SK-N-SH treated with all-trans-retinoic acid at 6 μM for 48 hours (cell line): ENCODE data around the gene FGF23.
A peak's percentile ranks its signal among the peaks of the same experiment; 100 is the strongest.

Experiments
- ATAC-seq: fragments of 200-7000 bp; cut with Tn5 transposase; 3 replicates; pipeline ENCODE4 v1.9.1; 2020; ENCODE audit warnings: mild to moderate bottlenecking, moderate library complexity
- ARNTL ChIP-seq: fragments of 450-650 bp; formaldehyde crosslinking; IDR thresholded peaks from 2 replicates; pipeline ENCODE4 v1.5.0; 2020; ENCODE audit warnings: low read depth, mild to moderate bottlenecking, moderate library complexity, borderline replicate concordance
- BACH2 ChIP-seq: fragments of 250-450 bp; sonication (Bioruptor Pico); IDR thresholded peaks from 2 replicates; pipeline ENCODE4 v1.9.0; 2021; ENCODE audit warnings: mild to moderate bottlenecking, borderline replicate concordance
- CSDC2 ChIP-seq: fragments of 250-450 bp; sonication (Bioruptor Pico); IDR thresholded peaks from 2 replicates; pipeline ENCODE4 v1.5.0; 2020; ENCODE audit warnings: mild to moderate bottlenecking, moderate library complexity
- ESRRG ChIP-seq: fragments of 250-450 bp; sonication (Bioruptor Pico); IDR thresholded peaks from 2 replicates; pipeline ENCODE4 v1.6.1; 2021; ENCODE audit warnings: mild to moderate bottlenecking
- GLIS3 ChIP-seq: fragments of 250-450 bp; sonication (Bioruptor Pico); IDR thresholded peaks from 2 replicates; pipeline ENCODE4 v1.5.0; 2020; ENCODE audit warnings: mild to moderate bottlenecking, moderate library complexity
- ISL1 ChIP-seq: fragments of 250-450 bp; sonication (Bioruptor Pico); IDR thresholded peaks from 2 replicates; pipeline ENCODE4 v2.1.2; 2022; ENCODE audit warnings: mild to moderate bottlenecking, moderate library complexity
- OSR1 ChIP-seq: fragments of 250-450 bp; sonication (Bioruptor Pico); IDR thresholded peaks from 2 replicates; pipeline ENCODE4 v1.8.0; 2022; ENCODE audit warnings: moderate library complexity, mild to moderate bottlenecking, inconsistent platforms
- PPARA ChIP-seq: fragments of 250-450 bp; sonication (Bioruptor Pico); IDR thresholded peaks from 2 replicates; pipeline ENCODE4 v1.5.0; 2020; ENCODE audit warnings: mild to moderate bottlenecking, borderline replicate concordance
- RARB ChIP-seq: fragments of 250-450 bp; sonication (Bioruptor Pico); IDR thresholded peaks from 2 replicates; pipeline ENCODE4 v1.8.0; 2021; ENCODE audit warnings: mild to moderate bottlenecking, moderate library complexity
- TCF4 ChIP-seq: fragments of 250-450 bp; sonication (Bioruptor Pico); IDR thresholded peaks from 2 replicates; pipeline ENCODE4 v1.8.0; 2021; ENCODE audit warnings: mild to moderate bottlenecking, moderate library complexity, borderline replicate concordance
- TOX ChIP-seq: fragments of 250-450 bp; sonication (Bioruptor Pico); IDR thresholded peaks from 2 replicates; pipeline ENCODE4 v1.8.0; 2021; ENCODE audit warnings: mild to moderate bottlenecking, moderate library complexity, borderline replicate concordance
- ZC3H10 ChIP-seq: fragments of 250-450 bp; sonication (Bioruptor Pico); IDR thresholded peaks from 2 replicates; pipeline ENCODE4 v1.5.1; 2021; ENCODE audit warnings: mild to moderate bottlenecking, moderate library complexity
- ZFP3 ChIP-seq: fragments of 250-450 bp; sonication (Bioruptor Pico); IDR thresholded peaks from 2 replicates; pipeline ENCODE4 v1.5.0; 2020; ENCODE audit warnings: mild to moderate bottlenecking, moderate library complexity
- ZFP30 ChIP-seq: fragments of 450-650 bp; formaldehyde crosslinking; IDR thresholded peaks from 2 replicates; pipeline ENCODE4 v1.5.0; 2022; ENCODE audit warnings: mild to moderate bottlenecking, moderate library complexity
- ZNF70 ChIP-seq: fragments of 450-650 bp; formaldehyde crosslinking; IDR thresholded peaks from 2 replicates; pipeline ENCODE4 v1.5.0; 2020; ENCODE audit warnings: mild to moderate bottlenecking, moderate library complexity
- ZNF8 ChIP-seq: fragments of 450-650 bp; formaldehyde crosslinking; IDR thresholded peaks from 2 replicates; pipeline ENCODE4 v1.5.0; 2020; ENCODE audit warnings: mild to moderate bottlenecking, moderate library complexity
- TF ChIP-seq, protein P1 (sequence below): fragments of 250-450 bp; sonication (Bioruptor Pico); IDR thresholded peaks from 2 replicates; pipeline ENCODE4 v1.5.1; 2020; ENCODE audit warnings: low read depth, mild to moderate bottlenecking, moderate library complexity
- TF ChIP-seq, protein P2 (sequence below): fragments of 250-450 bp; sonication (Bioruptor Pico); IDR thresholded peaks from 2 replicates; pipeline ENCODE4 v1.5.1; 2021; ENCODE audit warnings: mild to moderate bottlenecking, moderate library complexity
- TF ChIP-seq, protein P3 (sequence below): fragments of 250-450 bp; sonication (Bioruptor Pico); IDR thresholded peaks from 2 replicates; pipeline ENCODE4 v1.8.0; 2021; ENCODE audit warnings: low read depth, mild to moderate bottlenecking, moderate library complexity, borderline replicate concordance
- TF ChIP-seq, protein P4 (sequence below): fragments of 250-450 bp; sonication (Bioruptor Pico); IDR thresholded peaks from 2 replicates; pipeline ENCODE4 v1.8.0; 2020; ENCODE audit warnings: mild to moderate bottlenecking, moderate library complexity, borderline replicate concordance
- TF ChIP-seq, protein P5 (sequence below): fragments of 250-450 bp; sonication (Bioruptor Pico); IDR thresholded peaks from 2 replicates; pipeline ENCODE4 v1.5.0; 2020; ENCODE audit warnings: mild to moderate bottlenecking, moderate library complexity

The FGF23 gene

DNA sequence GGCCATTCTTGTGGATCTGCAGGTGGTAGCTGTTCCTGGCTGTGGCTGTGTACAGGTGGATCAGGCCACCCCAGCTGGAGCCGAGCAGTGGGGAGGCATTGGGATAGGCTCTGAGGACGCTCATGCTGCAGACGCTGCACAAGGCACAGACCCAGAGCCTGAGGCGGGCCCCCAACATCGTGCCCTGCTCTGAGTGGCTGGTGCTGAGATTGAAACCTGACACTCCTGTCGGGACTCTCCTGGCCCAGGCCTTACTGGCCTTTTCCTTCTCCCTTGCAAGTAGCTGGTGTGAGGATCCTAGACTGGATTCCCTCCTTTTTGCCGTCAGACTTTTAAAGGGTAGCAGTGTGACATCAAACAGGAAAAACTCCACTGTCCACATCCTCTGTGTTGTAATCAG lies at the start of gene FGF23:
TSS of gene FGF23 (minus strand) at position 308 of the 400 bp plus-strand sequence. CDS start at position 178, 130 bp downstream.
- TF ChIP-seq ZFP30, result no peak
- TF ChIP-seq, protein P1, sequence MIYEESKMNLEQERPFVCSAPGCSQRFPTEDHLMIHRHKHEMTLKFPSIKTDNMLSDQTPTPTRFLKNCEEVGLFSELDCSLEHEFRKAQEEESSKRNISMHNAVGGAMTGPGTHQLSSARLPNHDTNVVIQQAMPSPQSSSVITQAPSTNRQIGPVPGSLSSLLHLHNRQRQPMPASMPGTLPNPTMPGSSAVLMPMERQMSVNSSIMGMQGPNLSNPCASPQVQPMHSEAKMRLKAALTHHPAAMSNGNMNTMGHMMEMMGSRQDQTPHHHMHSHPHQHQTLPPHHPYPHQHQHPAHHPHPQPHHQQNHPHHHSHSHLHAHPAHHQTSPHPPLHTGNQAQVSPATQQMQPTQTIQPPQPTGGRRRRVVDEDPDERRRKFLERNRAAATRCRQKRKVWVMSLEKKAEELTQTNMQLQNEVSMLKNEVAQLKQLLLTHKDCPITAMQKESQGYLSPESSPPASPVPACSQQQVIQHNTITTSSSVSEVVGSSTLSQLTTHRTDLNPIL (CRISPR knock-in tag), result no peak
- no peak for TF ChIP-seq GLIS3 (CRISPR knock-in tag)
- TF ChIP-seq ESRRG, result no peak
- TF ChIP-seq ZFP3 (CRISPR knock-in tag), result no peak
- TF ChIP-seq BACH2 (CRISPR knock-in tag), result no peak
- TF ChIP-seq, protein P2, sequence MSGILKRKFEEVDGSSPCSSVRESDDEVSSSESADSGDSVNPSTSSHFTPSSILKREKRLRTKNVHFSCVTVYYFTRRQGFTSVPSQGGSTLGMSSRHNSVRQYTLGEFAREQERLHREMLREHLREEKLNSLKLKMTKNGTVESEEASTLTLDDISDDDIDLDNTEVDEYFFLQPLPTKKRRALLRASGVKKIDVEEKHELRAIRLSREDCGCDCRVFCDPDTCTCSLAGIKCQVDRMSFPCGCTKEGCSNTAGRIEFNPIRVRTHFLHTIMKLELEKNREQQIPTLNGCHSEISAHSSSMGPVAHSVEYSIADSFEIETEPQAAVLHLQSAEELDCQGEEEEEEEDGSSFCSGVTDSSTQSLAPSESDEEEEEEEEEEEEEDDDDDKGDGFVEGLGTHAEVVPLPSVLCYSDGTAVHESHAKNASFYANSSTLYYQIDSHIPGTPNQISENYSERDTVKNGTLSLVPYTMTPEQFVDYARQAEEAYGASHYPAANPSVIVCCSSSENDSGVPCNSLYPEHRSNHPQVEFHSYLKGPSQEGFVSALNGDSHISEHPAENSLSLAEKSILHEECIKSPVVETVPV (CRISPR knock-in tag), result no peak
- TF ChIP-seq, protein P3, sequence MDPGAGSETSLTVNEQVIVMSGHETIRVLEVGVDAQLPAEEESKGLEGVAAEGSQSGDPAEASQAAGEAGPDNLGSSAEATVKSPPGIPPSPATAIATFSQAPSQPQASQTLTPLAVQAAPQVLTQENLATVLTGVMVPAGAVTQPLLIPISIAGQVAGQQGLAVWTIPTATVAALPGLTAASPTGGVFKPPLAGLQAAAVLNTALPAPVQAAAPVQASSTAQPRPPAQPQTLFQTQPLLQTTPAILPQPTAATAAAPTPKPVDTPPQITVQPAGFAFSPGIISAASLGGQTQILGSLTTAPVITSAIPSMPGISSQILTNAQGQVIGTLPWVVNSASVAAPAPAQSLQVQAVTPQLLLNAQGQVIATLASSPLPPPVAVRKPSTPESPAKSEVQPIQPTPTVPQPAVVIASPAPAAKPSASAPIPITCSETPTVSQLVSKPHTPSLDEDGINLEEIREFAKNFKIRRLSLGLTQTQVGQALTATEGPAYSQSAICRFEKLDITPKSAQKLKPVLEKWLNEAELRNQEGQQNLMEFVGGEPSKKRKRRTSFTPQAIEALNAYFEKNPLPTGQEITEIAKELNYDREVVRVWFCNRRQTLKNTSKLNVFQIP (CRISPR knock-in tag), result no peak
- no peak for TF ChIP-seq OSR1 (CRISPR knock-in tag)
- TF ChIP-seq ISL1 (CRISPR knock-in tag), result no peak
- TF ChIP-seq ZNF70 (CRISPR knock-in tag), result no peak
- TF ChIP-seq, protein P4, sequence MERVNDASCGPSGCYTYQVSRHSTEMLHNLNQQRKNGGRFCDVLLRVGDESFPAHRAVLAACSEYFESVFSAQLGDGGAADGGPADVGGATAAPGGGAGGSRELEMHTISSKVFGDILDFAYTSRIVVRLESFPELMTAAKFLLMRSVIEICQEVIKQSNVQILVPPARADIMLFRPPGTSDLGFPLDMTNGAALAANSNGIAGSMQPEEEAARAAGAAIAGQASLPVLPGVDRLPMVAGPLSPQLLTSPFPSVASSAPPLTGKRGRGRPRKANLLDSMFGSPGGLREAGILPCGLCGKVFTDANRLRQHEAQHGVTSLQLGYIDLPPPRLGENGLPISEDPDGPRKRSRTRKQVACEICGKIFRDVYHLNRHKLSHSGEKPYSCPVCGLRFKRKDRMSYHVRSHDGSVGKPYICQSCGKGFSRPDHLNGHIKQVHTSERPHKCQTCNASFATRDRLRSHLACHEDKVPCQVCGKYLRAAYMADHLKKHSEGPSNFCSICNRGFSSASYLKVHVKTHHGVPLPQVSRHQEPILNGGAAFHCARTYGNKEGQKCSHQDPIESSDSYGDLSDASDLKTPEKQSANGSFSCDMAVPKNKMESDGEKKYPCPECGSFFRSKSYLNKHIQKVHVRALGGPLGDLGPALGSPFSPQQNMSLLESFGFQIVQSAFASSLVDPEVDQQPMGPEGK, result no peak
- TF ChIP-seq, all 23 proteins: peak for 0
- peak; percentile 82 for ATAC-seq

DNA sequence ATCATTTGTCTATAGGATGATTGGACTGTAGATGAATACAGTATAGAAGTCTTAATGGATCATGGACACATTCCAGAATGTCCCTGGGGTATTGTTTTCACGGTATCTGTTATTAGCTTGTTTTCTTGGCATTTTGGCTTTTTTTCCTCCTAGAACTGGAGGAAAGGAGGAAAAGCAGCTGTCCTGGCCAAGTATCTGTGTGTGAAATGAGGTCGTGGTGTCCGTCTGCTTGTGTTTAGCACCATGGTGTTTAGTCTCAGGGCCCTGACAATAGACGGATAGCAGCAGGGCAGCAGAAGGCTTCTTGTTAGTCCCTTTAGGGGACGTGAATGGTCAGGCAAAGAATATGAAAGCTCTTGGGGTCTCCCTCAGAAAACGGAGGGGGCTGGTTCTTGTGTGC lies 44.9 kb upstream of the FGF23 start:
- no peak for ATAC-seq
- TF ChIP-seq TCF4 (CRISPR knock-in tag) (no peak), ARNTL (CRISPR knock-in tag) (no peak)
- TF ChIP-seq, all 23 proteins: peak for 0

DNA sequence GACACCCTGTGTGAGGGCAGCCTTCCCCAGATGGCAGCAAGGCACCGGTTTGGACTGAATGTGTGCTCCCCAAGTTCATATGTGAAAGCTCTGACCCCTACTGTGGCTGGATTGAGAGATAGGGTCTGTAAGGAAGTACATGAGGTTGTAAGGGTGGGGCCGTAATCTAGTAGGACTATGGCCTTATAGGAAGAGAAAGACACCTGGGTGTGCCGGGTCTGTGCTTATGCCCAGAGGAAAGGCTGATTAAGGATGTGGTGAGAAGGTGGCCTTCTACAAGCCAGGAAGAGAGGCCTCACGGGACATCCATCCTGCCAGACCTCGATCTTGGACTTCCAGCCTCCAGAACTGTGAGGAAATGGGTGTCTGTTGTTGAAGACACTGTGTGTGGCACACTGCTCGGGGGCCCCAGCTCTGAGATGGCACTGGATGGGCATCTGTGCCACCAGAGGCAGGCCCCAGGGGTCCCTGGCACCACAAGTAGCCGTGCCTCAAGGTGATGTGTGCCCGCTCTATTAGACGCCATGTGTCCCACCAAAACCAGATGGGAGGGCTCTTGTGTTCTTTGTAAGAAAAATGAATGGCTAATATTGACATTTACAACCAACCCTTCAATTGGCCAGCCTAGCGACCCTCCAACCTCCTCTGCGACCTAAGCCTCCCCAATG lies 44.1 kb upstream of the FGF23 start:
- ATAC-seq, result no peak
- no peak for TF ChIP-seq ARNTL (CRISPR knock-in tag)
- no peak for TF ChIP-seq ISL1 (CRISPR knock-in tag)
- no peak for TF ChIP-seq ESRRG
- no peak for TF ChIP-seq ZC3H10 (CRISPR knock-in tag)
- TF ChIP-seq TOX, result no peak
- no peak for TF ChIP-seq PPARA (CRISPR knock-in tag)
- TF ChIP-seq, protein P5, sequence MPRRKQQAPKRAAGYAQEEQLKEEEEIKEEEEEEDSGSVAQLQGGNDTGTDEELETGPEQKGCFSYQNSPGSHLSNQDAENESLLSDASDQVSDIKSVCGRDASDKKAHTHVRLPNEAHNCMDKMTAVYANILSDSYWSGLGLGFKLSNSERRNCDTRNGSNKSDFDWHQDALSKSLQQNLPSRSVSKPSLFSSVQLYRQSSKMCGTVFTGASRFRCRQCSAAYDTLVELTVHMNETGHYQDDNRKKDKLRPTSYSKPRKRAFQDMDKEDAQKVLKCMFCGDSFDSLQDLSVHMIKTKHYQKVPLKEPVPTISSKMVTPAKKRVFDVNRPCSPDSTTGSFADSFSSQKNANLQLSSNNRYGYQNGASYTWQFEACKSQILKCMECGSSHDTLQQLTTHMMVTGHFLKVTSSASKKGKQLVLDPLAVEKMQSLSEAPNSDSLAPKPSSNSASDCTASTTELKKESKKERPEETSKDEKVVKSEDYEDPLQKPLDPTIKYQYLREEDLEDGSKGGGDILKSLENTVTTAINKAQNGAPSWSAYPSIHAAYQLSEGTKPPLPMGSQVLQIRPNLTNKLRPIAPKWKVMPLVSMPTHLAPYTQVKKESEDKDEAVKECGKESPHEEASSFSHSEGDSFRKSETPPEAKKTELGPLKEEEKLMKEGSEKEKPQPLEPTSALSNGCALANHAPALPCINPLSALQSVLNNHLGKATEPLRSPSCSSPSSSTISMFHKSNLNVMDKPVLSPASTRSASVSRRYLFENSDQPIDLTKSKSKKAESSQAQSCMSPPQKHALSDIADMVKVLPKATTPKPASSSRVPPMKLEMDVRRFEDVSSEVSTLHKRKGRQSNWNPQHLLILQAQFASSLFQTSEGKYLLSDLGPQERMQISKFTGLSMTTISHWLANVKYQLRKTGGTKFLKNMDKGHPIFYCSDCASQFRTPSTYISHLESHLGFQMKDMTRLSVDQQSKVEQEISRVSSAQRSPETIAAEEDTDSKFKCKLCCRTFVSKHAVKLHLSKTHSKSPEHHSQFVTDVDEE, result no peak
- no peak for TF ChIP-seq ZNF70 (CRISPR knock-in tag)
- TF ChIP-seq, protein P1 (CRISPR knock-in tag), result no peak
- no peak for TF ChIP-seq ZNF8 (CRISPR knock-in tag)
- no peak for TF ChIP-seq TCF4 (CRISPR knock-in tag)
- no peak for TF ChIP-seq BACH2 (CRISPR knock-in tag)
- no peak for TF ChIP-seq CSDC2 (CRISPR knock-in tag)
- TF ChIP-seq RARB (CRISPR knock-in tag), result no peak
- TF ChIP-seq GLIS3 (CRISPR knock-in tag), result no peak
- TF ChIP-seq ZFP3 (CRISPR knock-in tag), result no peak
- TF ChIP-seq, protein P2 (CRISPR knock-in tag), result no peak
- TF ChIP-seq, protein P4, result no peak
- no peak for TF ChIP-seq ZFP30
